Putamen (tissue), 1 donor: ENCODE data around the gene ACOX3.
"Not testable (repeated sequence)": the region's sequence is repeated elsewhere in the genome, so short reads cannot be mapped to it uniquely, and the experiment has no call there.

Experiments used
- DNase-seq: peaks from one replicate; pipeline ENCODE4 v3.0.0-alpha.2; 2016; ENCODE audit warnings: low spot score

ACOX3 gene

GRCh38 chr4:8350841-8351461 lies 89.6 kb downstream of the ACOX3 start:
- DNase-seq, result no peak

DNA sequence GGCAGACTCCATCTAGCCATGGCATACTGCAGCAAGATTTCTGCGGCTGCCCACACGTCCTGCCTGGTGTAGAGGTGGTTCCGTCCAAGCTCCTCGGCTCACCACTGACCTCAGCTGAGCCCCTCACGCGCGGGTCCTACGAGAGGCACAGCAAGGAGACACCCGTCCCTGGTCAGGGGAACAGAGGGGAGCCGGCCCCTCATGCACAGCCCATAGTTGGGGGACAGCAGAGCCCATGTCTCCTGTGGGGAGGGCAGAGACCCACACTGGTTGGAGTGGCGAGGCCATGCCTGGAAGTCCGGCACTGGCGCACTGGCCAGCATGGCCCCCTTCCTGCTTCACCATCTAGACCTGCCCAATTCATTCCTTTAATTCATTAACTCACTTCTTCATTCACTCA lies 90.2 kb downstream of the ACOX3 start:
- no peak for DNase-seq

GRCh38 chr4:8349664-8350236 lies 90.8 kb downstream of the ACOX3 start:
- no peak for DNase-seq

- not testable (repeated sequence) for DNase-seq
Observed at GRCh38 chr4:8349236-8349635, 91.3 kb downstream of the ACOX3 start.

GRCh38 chr4:8348071-8348470 lies 92.5 kb downstream of the ACOX3 start:
- DNase-seq, result no peak

DNA sequence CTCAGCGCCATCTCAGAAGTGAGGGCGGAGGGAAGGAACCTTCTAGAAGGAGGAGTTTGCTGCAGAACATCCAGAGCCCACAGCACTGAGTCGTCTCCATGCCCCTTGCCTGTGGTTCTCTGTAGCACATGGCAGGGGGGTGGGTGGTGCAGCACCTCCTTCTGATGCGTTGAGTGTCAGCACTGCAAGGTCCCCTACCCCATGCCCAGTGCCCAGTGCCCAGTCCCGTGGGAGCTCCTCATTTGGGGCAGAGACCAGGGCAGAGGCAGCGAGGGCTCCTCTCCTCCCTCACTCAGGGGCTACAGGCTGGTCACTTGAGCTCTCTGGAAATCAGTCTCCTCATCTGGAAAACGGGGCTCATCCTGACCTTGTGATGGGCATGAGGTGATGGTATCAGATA lies 92.9 kb downstream of the ACOX3 start:
- DNase-seq, result no peak

GRCh38 chr4:8346838-8347605 lies 93.5 kb downstream of the ACOX3 start:
- DNase-seq, result peak; percentile 48

DNA sequence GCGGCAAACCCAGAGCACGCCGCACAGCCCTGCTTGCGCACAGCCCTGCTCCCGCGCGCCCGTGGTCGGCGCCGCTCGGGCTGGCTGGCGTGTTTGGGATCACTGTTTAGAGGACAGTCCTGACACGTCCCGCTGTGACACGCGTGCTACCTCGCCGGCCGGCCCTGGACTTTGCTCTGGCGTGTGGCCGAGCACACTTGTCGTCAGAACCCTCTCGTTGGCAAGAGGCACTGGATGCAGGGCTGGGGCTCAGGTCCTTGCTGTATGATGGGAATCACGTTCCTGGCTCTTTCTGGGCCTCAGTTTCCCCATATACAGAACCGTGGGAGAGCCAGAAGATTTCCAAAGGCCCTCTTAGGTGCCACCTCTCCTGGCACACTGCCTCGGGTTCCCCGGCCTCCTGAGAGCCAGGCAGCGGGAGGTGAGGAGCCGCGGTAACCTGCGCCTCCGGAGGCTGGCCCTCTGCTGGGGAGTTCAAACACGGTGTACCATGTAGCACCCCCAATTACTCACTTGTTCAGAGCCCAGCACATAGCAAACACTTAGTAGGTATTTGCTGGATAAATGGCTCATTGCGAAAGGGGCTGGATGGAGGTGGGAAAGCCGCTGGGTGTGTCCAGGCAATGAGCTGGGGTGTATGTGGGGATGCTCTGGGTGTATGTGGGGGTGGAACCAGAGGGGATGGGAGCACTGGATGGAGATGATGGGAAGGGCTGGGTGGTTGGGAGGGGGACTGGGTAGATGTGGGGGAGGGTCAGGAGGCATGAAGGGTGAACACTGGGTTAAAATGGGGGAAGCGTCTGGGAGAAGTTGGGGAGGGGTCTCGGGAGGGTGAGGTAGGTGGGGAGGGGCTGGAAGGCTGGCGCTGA lies 94.3 kb downstream of the ACOX3 start:
- DNase-seq, result no peak

- DNase-seq, result no peak
Observed at GRCh38 chr4:8345053-8345945, 95.2 kb downstream of the ACOX3 start.

DNA sequence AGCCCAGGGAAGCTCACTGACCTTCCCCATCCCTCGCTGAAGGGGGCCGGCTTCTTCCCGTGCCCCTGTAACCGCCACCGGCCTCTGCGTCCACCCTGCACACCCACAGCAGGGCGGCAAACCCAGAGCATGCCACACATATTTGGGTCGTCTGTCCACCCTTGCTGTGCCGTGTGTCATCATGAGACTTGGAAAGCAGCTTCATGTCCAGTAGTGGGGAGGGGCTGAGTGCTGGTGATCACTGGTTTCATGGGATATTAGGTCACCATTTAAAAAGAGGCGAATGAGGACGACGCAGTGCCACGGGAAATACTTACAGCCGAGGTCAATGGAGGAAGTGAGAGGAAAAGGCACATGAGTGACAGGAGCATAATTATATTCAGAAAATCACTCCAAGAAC lies 96.1 kb downstream of the ACOX3 start:
- no peak for DNase-seq

DNA sequence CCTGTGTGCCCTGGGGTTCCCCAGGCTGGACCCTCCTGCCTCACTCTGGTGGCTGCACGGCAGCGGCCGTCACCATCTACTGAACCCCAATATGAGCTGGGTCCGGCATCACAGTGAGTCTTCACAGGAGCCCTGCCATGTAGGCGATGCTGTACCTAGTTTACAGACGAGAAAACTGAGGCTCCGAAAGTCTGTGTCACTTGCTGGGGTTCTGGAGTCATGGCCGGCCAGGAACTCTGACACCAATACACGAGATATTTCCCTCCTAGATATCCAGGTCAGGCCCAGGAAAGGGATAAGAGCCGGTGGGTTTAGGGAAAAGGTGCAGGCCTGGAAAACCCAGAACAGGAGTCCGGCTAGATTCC lies 96.6 kb downstream of the ACOX3 start:
- no peak for DNase-seq

DNA sequence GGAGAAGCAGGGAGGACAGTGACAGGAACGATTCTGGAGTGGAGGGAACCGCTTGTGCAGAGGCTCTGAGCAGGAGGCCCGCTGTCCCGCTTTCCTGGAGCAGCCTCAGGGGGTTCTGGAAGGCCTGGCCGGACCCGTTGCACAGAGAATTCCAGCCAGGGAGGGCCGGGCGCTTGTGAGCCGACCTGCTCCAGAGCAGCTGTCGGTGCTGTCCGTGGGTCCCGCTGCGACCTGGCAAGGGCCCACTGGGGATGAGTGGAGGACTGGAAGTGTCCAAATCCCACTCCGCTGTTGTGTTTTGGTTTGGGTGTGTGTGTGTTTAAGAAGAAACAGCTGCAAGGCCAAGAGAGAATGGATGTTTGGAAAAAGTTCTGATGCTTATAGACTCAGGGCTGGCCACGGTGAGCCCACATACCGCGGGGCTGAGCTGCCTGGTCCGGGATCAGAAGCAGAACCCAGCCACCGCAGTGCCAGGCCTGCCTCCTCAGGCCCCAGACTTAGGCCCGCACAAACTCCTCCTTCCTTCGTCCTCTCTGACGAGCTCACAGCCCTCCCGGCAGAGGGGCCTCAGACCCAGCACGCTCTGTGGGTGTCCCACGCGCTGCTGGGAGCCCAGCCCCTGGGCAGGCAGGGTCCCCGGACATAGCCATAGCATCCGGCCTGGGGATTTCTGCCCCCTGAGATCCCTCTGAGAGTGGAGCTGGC lies 97.1 kb downstream of the ACOX3 start:
- DNase-seq, result no peak

- DNase-seq, result no peak
Observed at GRCh38 chr4:8342651-8343261, 97.8 kb downstream of the ACOX3 start.

- DNase-seq, result peak; percentile 21
Observed at GRCh38 chr4:8341691-8342090, 98.8 kb downstream of the ACOX3 start.

DNA sequence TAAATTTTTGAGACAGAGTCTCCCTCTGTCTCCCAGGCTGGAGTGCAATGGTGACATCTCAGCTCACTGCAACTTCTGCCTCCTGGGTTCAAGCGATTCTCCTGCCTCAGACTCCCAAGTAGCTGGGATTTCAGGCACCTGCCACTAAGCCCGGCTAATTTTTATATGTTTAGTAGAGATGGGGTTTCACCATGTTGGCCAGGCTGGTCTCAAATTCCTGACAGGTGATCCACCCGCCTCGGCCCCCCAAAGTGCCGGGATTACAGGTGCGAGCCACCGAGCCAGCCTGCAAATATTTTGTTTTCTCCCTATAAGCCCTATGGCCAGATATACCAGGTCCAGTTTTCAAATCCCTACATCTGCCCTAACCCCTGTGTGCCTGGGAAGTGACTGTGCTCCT lies 99.2 kb downstream of the ACOX3 start:
- DNase-seq, result not testable (repeated sequence)

DNA sequence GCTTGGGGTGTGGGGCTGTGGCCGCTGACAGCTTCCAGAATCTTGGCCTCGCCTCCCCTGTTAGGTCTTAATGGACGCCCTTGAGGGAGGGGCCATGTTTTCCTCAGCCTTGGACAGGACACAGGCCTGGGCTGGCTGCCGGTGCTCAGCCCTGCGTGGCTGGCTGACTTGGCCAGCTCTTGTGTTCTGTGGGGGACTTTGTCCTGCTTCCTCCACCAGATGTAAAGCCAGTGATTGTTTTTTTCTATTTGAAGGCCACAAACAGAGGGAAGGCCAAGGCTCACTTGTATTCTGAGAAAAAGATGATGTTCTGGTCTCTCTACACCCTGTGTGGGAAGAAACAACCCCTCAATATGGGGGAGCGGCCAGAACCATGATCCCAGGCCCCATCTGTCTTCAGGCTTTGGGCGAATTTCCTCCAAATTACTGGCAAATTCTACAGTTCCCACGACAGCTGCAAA lies 99.7 kb downstream of the ACOX3 start:
- peak; percentile 78 for DNase-seq

- DNase-seq, result no peak
Observed at GRCh38 chr4:8338351-8338961, 102.1 kb downstream of the ACOX3 start.

DNA sequence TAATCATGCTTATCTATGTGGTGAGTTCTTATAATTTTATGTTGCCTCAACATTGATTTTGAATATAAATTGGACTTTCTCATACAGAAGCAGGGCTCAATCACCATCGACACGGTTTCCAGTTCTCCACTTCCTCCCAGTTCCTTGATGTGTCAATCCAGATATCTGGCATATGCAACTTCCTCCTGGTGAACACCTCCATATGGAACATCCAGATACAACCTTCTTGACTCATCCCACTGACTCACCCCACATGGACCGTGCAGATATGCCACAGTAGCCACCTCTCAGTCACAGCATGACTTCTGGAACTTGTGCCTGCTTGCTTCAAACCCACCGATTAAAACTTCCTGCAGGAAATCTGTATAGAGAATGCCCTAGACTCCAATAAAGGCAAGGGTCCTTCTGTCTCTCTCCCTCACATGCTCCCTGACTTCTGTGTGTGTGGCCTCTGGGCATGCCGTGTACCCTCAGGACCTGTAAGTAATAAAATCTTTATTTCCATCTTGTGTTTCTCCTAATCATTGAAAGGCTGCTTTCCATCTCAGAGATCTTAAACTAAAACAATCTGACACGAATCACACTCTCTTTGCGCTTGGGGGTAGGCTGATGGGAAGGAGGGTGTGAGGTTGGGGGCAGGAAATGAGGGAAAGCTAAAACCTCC lies 104.0 kb downstream of the ACOX3 start:
- DNase-seq, result no peak

GRCh38 chr4:8335848-8336247 lies 104.7 kb downstream of the ACOX3 start:
- no peak for DNase-seq
